Measurements from ENCODE around the gene PKIB.

DNA sequence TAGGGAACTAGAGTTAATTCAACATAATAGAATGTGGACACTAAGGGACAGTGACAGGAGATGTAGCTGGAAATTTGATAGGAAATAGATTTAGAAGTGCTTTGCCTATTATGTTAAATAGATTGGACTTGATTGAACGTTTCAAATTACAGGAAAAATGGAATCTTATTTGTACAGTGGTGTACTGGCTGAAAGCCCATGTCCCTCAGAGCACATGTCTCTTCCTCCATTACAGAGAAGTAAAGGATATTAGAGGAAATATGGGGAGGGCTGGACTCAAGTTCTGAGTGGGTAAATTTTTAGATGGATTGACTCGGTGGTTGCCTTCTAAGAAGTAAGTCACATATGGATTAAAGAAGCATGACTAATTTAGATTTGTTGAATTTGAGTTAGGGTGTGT is 11.4 kb downstream of the PKIB start:
- TF ChIP-seq POLR2A (IDR thresholded peaks at IDR 0.05; ENCODE audit: low read depth, low read length) (no peak), POLR2AphosphoS5 (IDR thresholded peaks at IDR 0.05; ENCODE audit: low read depth, low read length) (no peak), PAX5 (IDR thresholded peaks at IDR 0.05; ENCODE audit: insufficient read depth, low read length, severe bottlenecking) (no peak)

All from GM12891 (cell line).